A549 (cell line): ENCODE results near the gene POU2F3. TPM values are rescaled to one million over a fixed set of nuclear protein-coding genes. Genes with fewer than 3 reads are reported as not detected.

ENCODE experiments used
- ATAC-seq, 2 experiments: fragments of 200-7000 bp in 1 of 2; fragments of >200 bp in 1 of 2; cut with Nextera tagmentation in 1 of 2; cut with Tn5 transposase in 1 of 2; 3 replicates each; pipeline versions ENCODE4 v1.8.0 to v1.9.1; 2018 to 2020; ENCODE audit warnings: mild to moderate bottlenecking in 1 of 2, moderate library complexity in 1 of 2
- CTCF ChIA-PET: fragments of 300-600 bp; sonication (Branson Sonifier 250); formaldehyde crosslinking; extraction: SDS; loops from one replicate; lab custom pipeline; 2021; ENCODE audit warnings: antibody characterized with exemption, inconsistent platforms; lab: Yijun Ruan, JAX
- POLR2A ChIA-PET: fragments of 350-600 bp; formaldehyde crosslinking; extraction: SDS; loops from one replicate; lab custom pipeline; 2021; ENCODE audit warnings: antibody characterized with exemption, inconsistent platforms; lab: Yijun Ruan, JAX
- DNase-seq, 2 experiments: peaks; one replicate each; pipeline versions ENCODE4 v3.0.0 to v3.0.0-alpha.2; 2011 to 2016; ENCODE audit warnings: low read depth in 1 of 2, low spot score in 1 of 2
- FAIRE-seq: peaks from 2 replicates; lab custom pipeline; 2011; peaks lifted over from hg19 to GRCh38; lab: Jason Lieb, UNC
- H3K27ac ChIP-seq, 2 experiments: fragments of >200 bp; sonication (Bioruptor Twin); formaldehyde crosslinking; 3 replicates each; pipeline ENCODE4 v1.5.1; 2016 to 2017
- H3K4me1 ChIP-seq: fragments of >200 bp; sonication (Bioruptor Twin); formaldehyde crosslinking; 3 replicates; pipeline ENCODE4 v1.6.1; 2016
- H3K4me2 ChIP-seq: fragments of >200 bp; sonication (Bioruptor Twin); formaldehyde crosslinking; 3 replicates; pipeline ENCODE4 v1.6.1; 2016
- H3K4me3 ChIP-seq: fragments of >200 bp; sonication (Bioruptor Twin); formaldehyde crosslinking; 3 replicates; pipeline ENCODE4 v1.5.1; 2016
- H3K9me3 ChIP-seq: fragments of >200 bp; sonication (Bioruptor Twin); formaldehyde crosslinking; 3 replicates; pipeline ENCODE4 v1.6.1; 2016
- ATOH8 ChIP-seq: fragments of 250-450 bp; sonication (Bioruptor Pico); IDR thresholded peaks from 2 replicates; pipeline ENCODE4 v1.5.0; 2020; ENCODE audit warnings: low read depth, mild to moderate bottlenecking, moderate library complexity
- BCL3 ChIP-seq: fragments of >200 bp; sonication (Bioruptor Twin); formaldehyde crosslinking; IDR thresholded peaks from 3 replicates; pipeline ENCODE4 v1.6.1; 2016
- CBX2 ChIP-seq: fragments of 200-600 bp; sonication (generic); IDR thresholded peaks from 2 replicates; pipeline ENCODE4 v1.6.1; 2016; ENCODE audit warnings: low read depth, mild to moderate bottlenecking, borderline replicate concordance
- CEBPB ChIP-seq, 2 experiments: fragments of >200 bp in 1 of 2; sonication (Bioruptor Twin) in 1 of 2; formaldehyde crosslinking in 1 of 2; IDR thresholded peaks; 2 replicates each; pipeline ENCODE4 v1.6.1; 2012 to 2016
- CHD2 ChIP-seq: fragments of 150-350 bp; IDR thresholded peaks from 2 replicates; pipeline ENCODE4 v1.6.1; 2014; ENCODE audit warnings: low read length; ENCODE audit not compliant: partially characterized antibody
- CHD4 ChIP-seq: fragments of 200-600 bp; sonication (generic); IDR thresholded peaks from 2 replicates; pipeline ENCODE4 v1.6.1; 2016; ENCODE audit warnings: antibody characterized with exemption, mild to moderate bottlenecking, borderline replicate concordance
- CTCF ChIP-seq: fragments of >200 bp; sonication (Bioruptor Twin); formaldehyde crosslinking; IDR thresholded peaks from 3 replicates; pipeline ENCODE4 v1.5.1; 2016
- EHMT2 ChIP-seq: fragments of 200-600 bp; sonication (generic); IDR thresholded peaks from 2 replicates; pipeline ENCODE4 v1.6.1; 2016; ENCODE audit warnings: antibody characterized with exemption, low read depth, mild to moderate bottlenecking, moderate library complexity
- ELK1 ChIP-seq: fragments of 150-350 bp; IDR thresholded peaks from 2 replicates; pipeline ENCODE4 v1.6.1; 2014; ENCODE audit warnings: low read depth, mild to moderate bottlenecking, low read length
- EP300 ChIP-seq, 2 experiments: fragments of >200 bp; sonication (Bioruptor Twin); formaldehyde crosslinking; IDR thresholded peaks; 2 replicates in 1 of 2; 3 replicates in 1 of 2; pipeline ENCODE4 v1.6.1; 2016 to 2017
- ESRRA ChIP-seq: fragments of 150-350 bp; IDR thresholded peaks from 2 replicates; pipeline ENCODE4 v1.6.1; 2014; ENCODE audit warnings: mild to moderate bottlenecking, low read length, borderline replicate concordance
- FOSB ChIP-seq: fragments of 250-450 bp; sonication (Bioruptor Pico); IDR thresholded peaks from 2 replicates; pipeline ENCODE4 v1.5.0; 2020; ENCODE audit warnings: mild to moderate bottlenecking, moderate library complexity
- HDAC2 ChIP-seq: fragments of 200-600 bp; sonication (generic); IDR thresholded peaks from 2 replicates; pipeline ENCODE4 v1.6.1; 2016
- HES2 ChIP-seq: fragments of >200 bp; sonication (Bioruptor Twin); formaldehyde crosslinking; IDR thresholded peaks from 2 replicates; pipeline ENCODE4 v1.6.1; 2016
- HEYL ChIP-seq: fragments of 250-450 bp; sonication (Bioruptor Pico); IDR thresholded peaks from 2 replicates; pipeline ENCODE4 v1.8.0; 2021; ENCODE audit warnings: mild to moderate bottlenecking, moderate library complexity
- HOXB13 ChIP-seq: fragments of 250-450 bp; sonication (Bioruptor Pico); IDR thresholded peaks from 2 replicates; pipeline ENCODE4 v1.5.0; 2020; ENCODE audit warnings: low read depth, mild to moderate bottlenecking, moderate library complexity
- HOXB5 ChIP-seq: fragments of 250-450 bp; sonication (Bioruptor Pico); IDR thresholded peaks from 2 replicates; pipeline ENCODE4 v1.5.0; 2020; ENCODE audit warnings: mild to moderate bottlenecking, moderate library complexity
- JUNB ChIP-seq: fragments of >200 bp; sonication (Bioruptor Twin); formaldehyde crosslinking; IDR thresholded peaks from 2 replicates; pipeline ENCODE4 v1.6.1; 2016
- KDM1A ChIP-seq: fragments of 200-600 bp; sonication (generic); IDR thresholded peaks from 2 replicates; pipeline ENCODE4 v1.6.1; 2016; ENCODE audit warnings: low read depth, mild to moderate bottlenecking
- KDM5A ChIP-seq: fragments of 200-600 bp; sonication (generic); IDR thresholded peaks from 2 replicates; pipeline ENCODE4 v1.6.1; 2016; ENCODE audit warnings: antibody characterized with exemption, mild to moderate bottlenecking
- NFE2L2 ChIP-seq: fragments of 150-350 bp; conservative IDR thresholded peaks from 2 replicates; pipeline ENCODE4 v1.6.1; 2014; ENCODE audit warnings: low read length
- NR3C1 ChIP-seq: fragments of >200 bp; sonication (Bioruptor Twin); formaldehyde crosslinking; IDR thresholded peaks from 3 replicates; pipeline ENCODE4 v1.6.1; 2017
- PHF8 ChIP-seq: fragments of 200-600 bp; sonication (generic); IDR thresholded peaks from 2 replicates; pipeline ENCODE4 v1.6.1; 2016; ENCODE audit warnings: low read depth, mild to moderate bottlenecking, antibody characterized with exemption, moderate library complexity, borderline replicate concordance
- POLR2A ChIP-seq: IDR thresholded peaks from 2 replicates; pipeline ENCODE4 v1.6.1; 2012; ENCODE audit warnings: mild to moderate bottlenecking, low read length
- SREBF2 ChIP-seq: fragments of 450-650 bp; IDR thresholded peaks from 2 replicates; pipeline ENCODE4 v1.6.1; 2014; ENCODE audit warnings: mild to moderate bottlenecking, moderate library complexity
- TP53 ChIP-seq: fragments of 250-450 bp; sonication (Bioruptor Pico); IDR thresholded peaks from 2 replicates; pipeline ENCODE4 v1.5.0; 2021; ENCODE audit warnings: mild to moderate bottlenecking, moderate library complexity
- WGBS: methylation state at CpG from one replicate; pipeline ENCODE4 v1.1.6; 2017; ENCODE audit errors: missing lambda C conversion rate; 5-methylcytosine and 5-hydroxymethylcytosine counted together
- polyA plus RNA-seq, 4 experiments: library from polyadenylated mRNA; depleted of rRNA in 3 of 4; stranded (reverse); fragments of >200 nt; fragmentation: RNase III in 1 of 4; extraction: RNeasy Plus Mini Kit Qiagen cat#74134 plus additional on column Dnase treatment in 1 of 4; gene quantifications; 2 replicates in 3 of 4; 3 replicates in 1 of 4; pipeline ENCODE4 v1.2.3, GENCODE V29; 2011 to 2017

Gene POU2F3
- polyA plus RNA-seq, 2 of the 4 experiments (the other 2 are of a cell fraction): not detected

GRCh38 chr11:120191058-120191457, 48.9 kb upstream of the POU2F3 start (continued):
- TF ChIP-seq CTCF (no peak), SREBF2 (no peak)

GRCh38 chr11:120192831-120193625, 46.9 kb upstream of the POU2F3 start:
- H3K4me3 ChIP-seq: no peak overlapping the region
- ATAC-seq (no peak), DNase-seq (no peak), FAIRE-seq (no peak)
- TF ChIP-seq CHD2 (no peak), EHMT2 (no peak), CHD4 (no peak), HES2 (no peak), HEYL (CRISPR knock-in tag) (no peak), FOSB (no peak)
- ChIA-PET POLR2A (no interaction called here), CTCF (interaction anchor here (0.9 to 4.7 kb wide), 5 partner anchors 21 to 107 kb away, joined by 3 to 24 read pairs (median 7); no protein-coding TSS in a partner anchor)
- no peaks in the 10 kb centered on the region for H3K4me1 ChIP-seq
- no peak overlapping the region for H3K4me2 ChIP-seq
- H3K27ac ChIP-seq: no peak overlapping the region
- no peaks in the 10 kb centered on the region for H3K9me3 ChIP-seq
- 71% methylated on average over 9 of the region's 15 CpGs for WGBS

GRCh38 chr11:120194166-120194565, 45.8 kb upstream of the POU2F3 start:
- no peaks in the 10 kb centered on the region for H3K4me1 ChIP-seq
- POLR2A ChIA-PET: no interaction called here
- DNase-seq: no peak
- TF ChIP-seq PHF8 (no peak), NFE2L2 (no peak), CEBPB (IDR thresholded peaks at IDR 0.05) (no peak), TP53 (CRISPR knock-in tag) (no peak), HEYL (CRISPR knock-in tag) (no peak), HOXB5 (no peak), FOSB (no peak), KDM5A (no peak), POLR2A (no peak), HDAC2 (no peak), NR3C1 (no peak)
- TF ChIP-seq, all 56 proteins: peak for 0
- Histone ChIP-seq H3K4me2 (no peak overlapping the region), H3K9me3 (no peaks in the 10 kb centered on the region), H3K27ac (no peak overlapping the region), H3K4me3 (no peak overlapping the region)
- FAIRE-seq (no peak), ATAC-seq (no peak)
- CTCF ChIA-PET: interaction anchor here (0.9 to 4.7 kb wide), 5 partner anchors 20 to 109 kb away, joined by 3 to 24 read pairs (median 7); no protein-coding TSS in a partner anchor
- 83% methylated on average over 1 of the region's 4 CpGs for WGBS

- WGBS: 73% methylated on average over 9 of the region's 13 CpGs
- no peak for DNase-seq
- no peak overlapping the region for H3K4me2 ChIP-seq
- no peak overlapping the region for H3K4me3 ChIP-seq
- no peak overlapping the region for H3K27ac ChIP-seq
- no peak for ATAC-seq
- no peaks in the 10 kb centered on the region for H3K9me3 ChIP-seq
- ChIA-PET POLR2A (no interaction called here), CTCF (interaction anchor here (1.0 to 4.7 kb wide), 4 partner anchors 26 to 104 kb away, joined by 3 to 24 read pairs (median 4); no protein-coding TSS in a partner anchor)
- H3K4me1 ChIP-seq: no peaks in the 10 kb centered on the region
- FAIRE-seq: no peak
- TF ChIP-seq HOXB13 (CRISPR knock-in tag) (no peak), BCL3 (no peak), ELK1 (no peak), JUNB (no peak), ESRRA (no peak), KDM1A (no peak), ATOH8 (CRISPR knock-in tag) (no peak), FOSB (no peak), CBX2 (no peak), CEBPB (IDR thresholded peaks at IDR 0.05) (no peak), EP300 (IDR thresholded peaks at IDR 0.05) (no peak), PHF8 (no peak)
These were observed 44.2 kb upstream of the POU2F3 start for GRCh38 chr11:120195601-120196320.
